K562 (cell line): ENCODE data around the gene NME4. TPM values are rescaled to one million over a fixed set of nuclear protein-coding genes. Genes with fewer than 3 reads are reported as not detected.

Experiments used
- ATF1 ChIP-seq, 2 experiments: fragments of 450-650 bp in 1 of 2; IDR thresholded peaks; 2 replicates each; pipeline ENCODE4 v1.6.1; 2016; ENCODE audit warnings: missing compliant biosample characterization in 1 of 2, missing genetic modification characterization in 1 of 2
- CCNT2 ChIP-seq: IDR thresholded peaks from 2 replicates; pipeline ENCODE4 v1.6.1; 2011; ENCODE audit warnings: borderline replicate concordance, low read depth, mild to moderate bottlenecking, moderate library complexity, mixed read lengths, low read length; ENCODE audit not compliant: insufficient read length; ENCODE audit errors: extremely low read depth
- ELF2 ChIP-seq: fragments of 250-450 bp; sonication (Bioruptor Pico); IDR thresholded peaks from 2 replicates; pipeline ENCODE4 v1.5.0; 2021; ENCODE audit warnings: mild to moderate bottlenecking
- HNRNPH1 ChIP-seq: fragments of 200-400 bp; formaldehyde crosslinking; optimal IDR thresholded peaks from 2 replicates; pipeline ENCODE3; 2017; ENCODE audit warnings: low read depth, mild to moderate bottlenecking, low read length, moderate library complexity
- MCM3 ChIP-seq: fragments of 450-650 bp; IDR thresholded peaks from 2 replicates; pipeline ENCODE4 v1.6.1; 2016
- POLR2G ChIP-seq: fragments of 200-400 bp; formaldehyde crosslinking; IDR thresholded peaks from 2 replicates; pipeline ENCODE4 v1.6.1; 2017; ENCODE audit warnings: low read depth, mild to moderate bottlenecking, antibody characterized with exemption, low read length, moderate library complexity
- PPARD ChIP-seq: fragments of 250-450 bp; sonication (Bioruptor Pico); IDR thresholded peaks from 2 replicates; pipeline ENCODE4 v1.8.0; 2022; ENCODE audit warnings: inconsistent platforms, mild to moderate bottlenecking, moderate library complexity
- RBM39 ChIP-seq: fragments of 200-400 bp; formaldehyde crosslinking; optimal IDR thresholded peaks from 2 replicates; pipeline ENCODE3; 2018; ENCODE audit warnings: low read depth, low read length
- TCF7L2 ChIP-seq: fragments of 150-350 bp; IDR thresholded peaks from 2 replicates; pipeline ENCODE4 v1.6.1; 2016; ENCODE audit warnings: low read depth, mild to moderate bottlenecking, low read length, moderate library complexity
- TEAD2 ChIP-seq: fragments of 450-650 bp; IDR thresholded peaks from 2 replicates; pipeline ENCODE4 v1.6.1; 2016; ENCODE audit warnings: missing genetic modification characterization, control low read depth, missing compliant biosample characterization
- USF2 ChIP-seq: sonication (generic); formaldehyde crosslinking; IDR thresholded peaks from 2 replicates; pipeline ENCODE4 v1.5.0; 2020; ENCODE audit warnings: missing genetic modification reagents
- VEZF1 ChIP-seq: fragments of 200-800 bp; sonication (Bioruptor generic); IDR thresholded peaks from 2 replicates; pipeline ENCODE4 v1.6.1; 2017; ENCODE audit warnings: missing genetic modification characterization, missing compliant biosample characterization
- ZBTB34 ChIP-seq: fragments of 250-450 bp; sonication (Bioruptor Pico); IDR thresholded peaks from 2 replicates; pipeline ENCODE4 v1.8.0; 2021; ENCODE audit warnings: mild to moderate bottlenecking, moderate library complexity
- ZFP1 ChIP-seq: fragments of 450-650 bp; formaldehyde crosslinking; IDR thresholded peaks from 2 replicates; pipeline ENCODE4 v1.4.0; 2020; ENCODE audit warnings: mild to moderate bottlenecking, mixed read lengths
- ZNF146 ChIP-seq: IDR thresholded peaks from one replicate; pipeline ENCODE4 v1.6.1; 2018; ENCODE audit warnings: missing compliant biosample characterization; ENCODE audit not compliant: unreplicated experiment
- ZNF253 ChIP-seq: fragments of 250-450 bp; sonication (Bioruptor Pico); conservative IDR thresholded peaks from 2 replicates; pipeline ENCODE4 v1.6.1; 2021; ENCODE audit warnings: mild to moderate bottlenecking
- ZNF764 ChIP-seq: fragments of 250-450 bp; sonication (Bioruptor Pico); IDR thresholded peaks from 2 replicates; pipeline ENCODE4 v1.4.0; 2020; ENCODE audit warnings: low read depth, mild to moderate bottlenecking, moderate library complexity
- ZNF830 ChIP-seq: fragments of 250-450 bp; sonication (Bioruptor Pico); IDR thresholded peaks from 2 replicates; pipeline ENCODE4 v1.5.0; 2021; ENCODE audit warnings: mild to moderate bottlenecking
- polyA plus RNA-seq, 8 experiments: library from polyadenylated mRNA; depleted of rRNA in 4 of 8; stranded (reverse) in 5 of 8; unstranded in 3 of 8; fragments of >200 nt; fragmentation: Nextera tagmentation in 2 of 8; fragmentation: Illumina TruSeq in 1 of 8; extraction: Ambion mirVana in 2 of 8; extraction: Trizol in 1 of 8; gene quantifications; 2 replicates each; pipeline versions ENCODE4 v1.2.1 to v1.2.3, GENCODE V29; 2011 to 2014; ENCODE audit warnings: inconsistent platforms in 1 of 8, missing spikeins in 1 of 8
- total RNA-seq, 7 experiments: library from RNA; depleted of rRNA in 6 of 7; stranded (reverse); fragments of >200 nt in 6 of 7; fragmentation: Illumina TruSeq in 2 of 7; extraction: Trizol in 2 of 7; gene quantifications; 2 replicates each; pipeline versions ENCODE4 v1.2.1 to v1.2.3, GENCODE V29; 2011 to 2021; ENCODE audit warnings: low replicate concordance in 1 of 7
- TF ChIP-seq, protein P1 (sequence below): fragments of 450-650 bp; conservative IDR thresholded peaks from 2 replicates; pipeline ENCODE4 v1.6.1; 2016; ENCODE audit warnings: missing genetic modification characterization, low read depth, mild to moderate bottlenecking, control low read depth, missing compliant biosample characterization
- TF ChIP-seq, protein P2 (sequence below): sonication (generic); IDR thresholded peaks from 2 replicates; pipeline ENCODE4 v1.6.1; 2016
- TF ChIP-seq, protein P3 (sequence below): fragments of 450-650 bp; formaldehyde crosslinking; IDR thresholded peaks from 2 replicates; pipeline ENCODE4 v1.4.0; 2022; ENCODE audit warnings: mild to moderate bottlenecking, moderate library complexity

The NME4 gene
- total and polyA plus RNA-seq, 9 of the 15 experiments (the other 6 are each of a cell fraction or from before 2014, with no cell fraction given): 15.4 to 264 (median 139) TPM

GRCh38 chr16:371515-372301 lies 25.3 kb upstream of the NME4 start (continued):
- TF ChIP-seq, protein P1, sequence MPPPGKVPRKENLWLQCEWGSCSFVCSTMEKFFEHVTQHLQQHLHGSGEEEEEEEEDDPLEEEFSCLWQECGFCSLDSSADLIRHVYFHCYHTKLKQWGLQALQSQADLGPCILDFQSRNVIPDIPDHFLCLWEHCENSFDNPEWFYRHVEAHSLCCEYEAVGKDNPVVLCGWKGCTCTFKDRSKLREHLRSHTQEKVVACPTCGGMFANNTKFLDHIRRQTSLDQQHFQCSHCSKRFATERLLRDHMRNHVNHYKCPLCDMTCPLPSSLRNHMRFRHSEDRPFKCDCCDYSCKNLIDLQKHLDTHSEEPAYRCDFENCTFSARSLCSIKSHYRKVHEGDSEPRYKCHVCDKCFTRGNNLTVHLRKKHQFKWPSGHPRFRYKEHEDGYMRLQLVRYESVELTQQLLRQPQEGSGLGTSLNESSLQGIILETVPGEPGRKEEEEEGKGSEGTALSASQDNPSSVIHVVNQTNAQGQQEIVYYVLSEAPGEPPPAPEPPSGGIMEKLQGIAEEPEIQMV (tag): no peak
- 0 out of 2 replicates have a peak, but pooled peaks have one; percentile 20 for TF ChIP-seq VEZF1 (CRISPR knock-in tag)
- TF ChIP-seq, protein P2, sequence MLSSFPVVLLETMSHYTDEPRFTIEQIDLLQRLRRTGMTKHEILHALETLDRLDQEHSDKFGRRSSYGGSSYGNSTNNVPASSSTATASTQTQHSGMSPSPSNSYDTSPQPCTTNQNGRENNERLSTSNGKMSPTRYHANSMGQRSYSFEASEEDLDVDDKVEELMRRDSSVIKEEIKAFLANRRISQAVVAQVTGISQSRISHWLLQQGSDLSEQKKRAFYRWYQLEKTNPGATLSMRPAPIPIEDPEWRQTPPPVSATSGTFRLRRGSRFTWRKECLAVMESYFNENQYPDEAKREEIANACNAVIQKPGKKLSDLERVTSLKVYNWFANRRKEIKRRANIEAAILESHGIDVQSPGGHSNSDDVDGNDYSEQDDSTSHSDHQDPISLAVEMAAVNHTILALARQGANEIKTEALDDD: no peak
- no peak for TF ChIP-seq ZNF253 (CRISPR knock-in tag)
- TF ChIP-seq PPARD (CRISPR knock-in tag): no peak
- no peak for TF ChIP-seq ELF2
- no peak for TF ChIP-seq USF2 (CRISPR knock-in tag)
- TF ChIP-seq TEAD2 (tag): no peak
- TF ChIP-seq ZNF146: no peak
- TF ChIP-seq HNRNPH1: no peak
- TF ChIP-seq MCM3: no peak
- no peak for TF ChIP-seq ZNF764
- no peak for TF ChIP-seq RBM39
- no peak for TF ChIP-seq ZFP1 (CRISPR knock-in tag)
- no peak for TF ChIP-seq ZBTB34
- no peak for TF ChIP-seq ATF1 (CRISPR knock-in tag; IDR thresholded peaks at IDR 0.05)
- peak; percentile 15; the same call in 1 of the 2 replicates for TF ChIP-seq ATF1 (tag; IDR thresholded peaks at IDR 0.05)
- no peak for TF ChIP-seq TCF7L2
- peak; percentile 13; the same call in 1 of the 2 replicates for TF ChIP-seq POLR2G
- TF ChIP-seq, protein P3, sequence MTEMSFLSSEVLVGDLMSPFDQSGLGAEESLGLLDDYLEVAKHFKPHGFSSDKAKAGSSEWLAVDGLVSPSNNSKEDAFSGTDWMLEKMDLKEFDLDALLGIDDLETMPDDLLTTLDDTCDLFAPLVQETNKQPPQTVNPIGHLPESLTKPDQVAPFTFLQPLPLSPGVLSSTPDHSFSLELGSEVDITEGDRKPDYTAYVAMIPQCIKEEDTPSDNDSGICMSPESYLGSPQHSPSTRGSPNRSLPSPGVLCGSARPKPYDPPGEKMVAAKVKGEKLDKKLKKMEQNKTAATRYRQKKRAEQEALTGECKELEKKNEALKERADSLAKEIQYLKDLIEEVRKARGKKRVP (CRISPR knock-in tag): no peak
- no peak for TF ChIP-seq ZNF830 (CRISPR knock-in tag)
- no peak for TF ChIP-seq CCNT2
